NK-92 (cell line): Measurements from ENCODE around the gene ELMO1.

ENCODE experiments used
- DNase-seq: peaks from one replicate; lab custom pipeline; 2025; ENCODE audit not compliant: unreplicated experiment; lab: John Stamatoyannopoulos, UW

The ELMO1 gene

GRCh38 chr7:37376386-37376785 lies 72.3 kb downstream of the ELMO1 start:
- DNase-seq: no peak

DNA sequence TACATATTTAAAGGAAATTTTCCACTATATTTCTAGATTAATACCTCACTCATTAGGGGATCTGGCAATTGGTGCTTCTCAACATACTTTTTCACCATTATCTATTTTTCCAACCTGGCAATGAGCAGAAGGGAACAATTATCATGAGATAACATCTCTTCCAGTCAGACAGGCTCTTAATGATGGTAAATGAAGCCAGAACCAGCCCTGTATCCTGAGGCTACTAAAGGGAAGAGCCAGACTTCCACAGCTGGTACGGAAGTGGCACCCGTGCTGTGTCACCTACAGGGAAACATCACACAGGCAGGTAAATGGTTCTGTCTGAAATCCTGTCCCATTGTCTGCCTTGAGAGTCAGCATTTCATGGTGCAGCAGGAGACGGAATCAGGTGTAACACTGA lies 75.9 kb downstream of the ELMO1 start:
- no peak for DNase-seq

GRCh38 chr7:37371755-37372154 lies 76.9 kb downstream of the ELMO1 start:
- DNase-seq: no peak

- DNase-seq: no peak
These were observed 78.8 kb downstream of the ELMO1 start for GRCh38 chr7:37369906-37370305.

DNA sequence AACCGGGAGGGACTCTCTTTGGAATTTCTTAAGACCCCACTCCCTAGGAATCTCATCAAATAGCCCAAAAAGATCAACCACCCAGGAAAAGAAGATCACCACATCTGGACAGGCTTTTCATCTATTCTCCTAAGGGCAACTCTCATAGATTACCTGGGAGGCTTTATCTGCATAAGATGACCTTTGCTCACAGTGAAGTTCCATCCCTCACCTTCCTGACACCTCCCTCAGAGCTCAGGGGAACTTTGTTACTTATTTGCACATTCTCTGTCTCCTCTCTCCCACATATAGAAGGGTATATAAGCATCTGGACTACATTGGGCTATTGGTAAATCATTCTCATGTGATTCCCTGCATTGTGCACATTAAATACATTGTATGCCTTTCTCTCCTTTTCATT lies 80.1 kb downstream of the ELMO1 start:
- no peak for DNase-seq

DNA sequence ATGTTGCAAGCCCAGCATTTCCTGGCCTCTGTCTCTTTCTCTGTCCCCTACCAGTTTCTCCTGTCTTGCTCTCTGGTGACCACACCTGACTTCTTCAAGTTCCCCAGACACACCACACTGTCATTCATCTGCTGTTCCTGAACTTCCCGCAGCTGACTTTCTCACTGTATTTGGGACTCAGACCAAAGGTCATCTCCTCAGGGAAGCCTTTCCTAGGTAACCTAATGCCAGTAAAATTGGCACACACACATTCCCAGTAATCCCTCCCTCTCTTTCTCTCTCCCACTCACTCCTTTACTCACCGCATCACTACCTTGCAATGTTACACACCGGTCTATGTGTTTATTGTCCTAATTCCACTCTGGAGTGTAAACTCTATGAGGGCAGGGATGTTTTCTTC lies 81.7 kb downstream of the ELMO1 start:
- no peak for DNase-seq

DNA sequence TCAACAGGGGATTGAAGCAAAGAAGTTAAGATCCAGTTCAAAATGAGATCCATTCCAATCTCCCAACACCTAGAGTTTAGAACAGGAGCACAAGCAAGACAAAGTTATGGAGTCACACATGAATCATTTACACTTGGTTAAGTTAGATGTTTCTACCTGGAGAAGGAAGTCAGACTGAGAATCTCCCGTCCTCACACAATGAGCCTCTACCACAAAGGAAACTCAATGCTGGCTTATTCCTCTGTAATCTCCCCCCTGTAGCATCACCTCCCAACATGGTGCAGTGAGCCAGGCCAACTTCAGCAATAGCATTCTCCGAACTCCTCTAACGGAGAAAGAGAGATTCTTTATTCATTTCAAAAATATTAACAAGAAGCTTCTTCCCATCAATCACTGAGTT lies 82.2 kb downstream of the ELMO1 start:
- DNase-seq: no peak

DNA sequence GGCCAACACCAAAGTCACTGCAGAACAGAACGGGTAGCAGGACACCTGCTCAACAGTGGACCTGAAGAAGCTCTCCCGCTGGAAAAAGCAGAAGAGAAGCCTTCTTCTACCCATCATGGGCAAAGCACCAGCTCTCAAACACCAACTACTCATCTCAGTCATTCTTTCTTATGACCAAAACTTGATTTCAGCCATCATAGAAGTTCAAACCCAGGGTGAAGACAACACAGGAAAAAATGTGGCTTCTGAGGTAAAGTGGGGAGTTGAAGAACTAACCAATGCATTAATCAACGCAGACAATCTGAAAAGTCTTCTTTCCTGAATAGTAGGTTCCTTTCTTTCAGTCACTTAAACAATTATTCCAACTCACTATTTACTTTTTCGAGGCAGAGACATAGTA lies 83.3 kb downstream of the ELMO1 start:
- no peak for DNase-seq

- no peak for DNase-seq
These were observed 83.8 kb downstream of the ELMO1 start for GRCh38 chr7:37364856-37365255.

DNA sequence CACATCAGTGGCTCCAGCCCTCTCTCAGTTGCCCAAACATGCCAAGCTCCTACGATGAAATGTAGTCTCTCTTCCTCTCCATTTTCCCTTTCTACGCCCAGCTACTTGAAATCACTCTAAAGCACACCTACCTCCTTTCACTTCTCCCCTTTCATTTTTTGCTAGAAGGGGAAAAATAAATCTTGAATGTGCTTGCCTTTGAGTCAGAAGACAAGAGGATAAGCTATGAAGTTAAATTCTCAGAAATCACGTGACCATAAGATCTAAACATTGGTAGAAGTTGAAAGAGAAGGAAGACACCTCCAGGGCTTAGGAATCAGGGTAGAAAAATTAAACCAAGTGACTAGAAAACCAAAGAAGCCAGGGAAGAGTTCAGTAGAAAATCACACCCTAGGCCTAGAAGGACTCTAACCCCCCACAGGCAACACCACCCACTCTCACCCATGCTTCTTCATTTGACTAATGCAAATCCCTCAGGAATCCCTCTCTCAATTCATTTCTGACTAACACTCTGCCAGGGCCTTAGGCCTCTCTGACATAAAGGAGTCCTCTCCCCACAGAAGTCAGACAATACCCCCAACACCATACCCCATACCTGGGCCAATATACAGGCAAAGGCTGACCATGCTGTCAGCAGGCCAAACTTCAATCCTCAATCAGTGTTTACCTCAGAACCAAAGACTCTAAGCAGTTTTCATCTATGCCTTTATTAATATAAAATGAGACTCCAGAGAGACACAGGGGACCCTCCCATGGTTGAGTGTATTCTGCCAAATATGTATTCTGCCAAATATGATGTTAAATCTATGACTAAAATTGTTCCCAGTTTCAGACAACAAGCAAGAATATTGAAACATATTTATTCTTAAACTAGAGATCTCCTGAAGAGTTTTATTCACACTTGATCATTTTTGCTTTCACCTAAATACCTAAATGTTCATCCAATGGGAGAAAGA lies 84.8 kb downstream of the ELMO1 start:
- DNase-seq: no peak

DNA sequence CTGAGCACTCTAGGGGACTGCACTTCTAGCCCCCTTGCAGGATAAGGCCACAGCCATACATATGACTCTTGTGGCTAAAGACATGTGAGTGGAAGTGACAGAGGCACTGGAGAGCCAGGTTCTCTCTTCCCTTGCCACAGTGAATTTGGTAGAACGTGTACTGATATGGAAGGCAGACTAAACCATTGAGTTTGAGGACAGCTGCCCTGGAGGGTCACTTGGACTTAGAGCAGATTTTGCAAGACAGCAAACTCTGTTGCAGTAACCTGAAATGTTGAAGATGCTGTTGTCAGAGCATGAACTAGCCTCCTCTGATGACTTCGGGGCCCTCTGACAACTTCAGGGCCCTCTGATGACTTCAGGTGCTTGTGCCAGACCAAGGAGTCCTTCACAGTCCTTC lies 85.9 kb downstream of the ELMO1 start:
- no peak for DNase-seq

DNA sequence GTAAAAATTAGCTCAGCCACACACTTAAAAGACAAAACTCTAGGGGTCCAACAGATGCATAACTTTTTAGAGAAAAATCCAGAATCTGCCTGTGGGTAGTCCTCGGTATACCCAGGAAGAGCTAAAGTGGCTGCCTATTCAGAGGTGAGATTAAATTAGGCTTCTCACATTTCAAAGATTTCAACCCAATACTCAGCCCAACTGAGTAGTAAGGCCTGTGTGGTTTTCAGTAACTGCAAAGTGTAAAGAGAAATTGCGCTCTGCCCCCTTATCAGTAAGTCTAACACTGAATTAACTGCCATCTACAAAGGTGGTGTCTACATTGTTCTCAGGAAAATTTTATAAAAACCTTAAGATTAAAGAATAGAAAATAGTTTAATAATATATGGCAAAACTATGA lies 88.2 kb downstream of the ELMO1 start:
- no peak for DNase-seq

- DNase-seq: no peak
These were observed 88.8 kb downstream of the ELMO1 start for GRCh38 chr7:37359662-37360444.

DNA sequence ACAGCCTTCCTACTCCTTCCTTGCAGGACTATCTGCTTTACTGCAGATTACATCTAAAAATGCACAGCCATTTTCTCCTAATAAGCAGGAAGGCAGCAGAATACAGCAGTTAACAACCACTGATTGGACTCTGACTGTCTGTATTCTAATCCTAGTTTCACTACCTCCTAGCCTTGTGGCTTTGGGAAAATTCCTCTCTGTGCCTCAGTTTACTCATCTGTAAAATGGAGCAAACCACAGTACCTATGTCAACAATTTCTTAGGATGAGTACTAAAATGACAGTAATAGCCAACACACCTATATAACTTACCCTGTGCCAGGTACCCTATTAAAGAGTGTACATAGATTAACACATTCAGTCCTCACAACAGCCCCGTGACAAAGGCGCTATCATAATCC lies 89.5 kb downstream of the ELMO1 start:
- DNase-seq: no peak

- no peak for DNase-seq
These were observed 91.0 kb downstream of the ELMO1 start for GRCh38 chr7:37357637-37357996.

DNA sequence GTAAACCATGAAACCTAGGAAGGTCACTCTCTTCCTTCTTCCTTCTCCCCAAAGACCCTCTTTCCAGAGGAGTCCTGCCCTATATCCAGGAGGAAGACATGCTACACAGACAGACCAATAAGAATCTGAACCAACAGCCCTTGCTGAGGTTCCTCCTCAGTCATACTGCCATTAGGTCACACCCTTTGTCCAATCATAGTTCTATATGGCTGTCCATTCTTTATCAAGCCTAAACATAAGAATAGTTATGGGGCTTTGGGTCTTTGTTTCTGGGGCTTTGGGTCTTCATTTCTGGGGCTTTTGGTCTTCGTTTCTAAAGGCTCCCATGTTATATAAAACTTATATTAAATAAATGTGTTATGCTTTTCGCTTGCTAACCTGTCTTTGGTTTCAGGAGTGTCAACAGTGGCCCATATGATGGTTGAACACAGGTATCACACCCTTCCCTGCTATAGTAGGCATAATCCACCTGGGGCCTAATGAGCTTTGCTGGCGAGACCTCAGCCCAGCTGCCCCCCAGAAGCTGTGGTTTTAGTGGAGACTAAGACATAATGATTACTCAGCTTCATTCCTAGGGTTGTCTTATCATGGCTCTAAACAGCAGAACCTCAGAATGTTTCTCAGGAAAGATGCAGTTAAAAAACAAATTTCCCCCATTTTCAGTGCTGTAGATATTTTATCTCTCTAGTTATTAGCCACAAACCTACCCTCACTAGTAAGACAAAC lies 91.6 kb downstream of the ELMO1 start:
- DNase-seq: no peak

DNA sequence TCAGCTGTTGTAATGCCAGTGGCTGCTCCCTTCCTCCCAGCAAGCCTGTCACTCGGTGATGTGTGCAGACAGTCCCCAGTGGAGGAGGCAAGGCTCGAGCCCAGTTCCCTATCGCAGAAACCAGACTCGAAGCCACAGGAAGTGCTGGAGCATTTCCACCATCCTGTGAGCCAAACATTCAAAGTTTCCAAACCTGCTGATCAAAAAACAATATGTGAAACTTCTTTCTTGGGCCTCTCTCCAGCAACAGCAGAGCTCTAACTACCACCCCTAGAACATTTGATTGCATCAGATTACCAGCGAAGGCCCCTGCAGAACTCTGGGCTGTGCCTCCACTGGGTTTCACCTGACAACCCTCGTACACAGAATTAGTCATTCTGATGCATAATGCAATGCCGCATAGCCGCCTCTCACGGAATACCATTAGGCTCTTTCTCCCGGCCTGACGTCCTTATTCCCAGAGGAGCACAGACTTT lies 94.0 kb downstream of the ELMO1 start:
- no peak for DNase-seq

- no peak for DNase-seq
These were observed 94.6 kb downstream of the ELMO1 start for GRCh38 chr7:37353949-37354655.

GRCh38 chr7:37352974-37353948 lies 95.4 kb downstream of the ELMO1 start:
- DNase-seq: no peak
